Trophoblast cell (in vitro differentiated cells and primary cell): Measurements from ENCODE around the gene EHD3.

Experiments used
- DNase-seq, 2 donors: peaks; one replicate each; pipeline ENCODE4 v3.0.0-alpha.2; 2016
- H2AFZ ChIP-seq: 2 replicates; pipeline ENCODE4 v1.6.1; 2013; ENCODE audit warnings: low read length, moderate library complexity, mild to moderate bottlenecking; ENCODE audit not compliant: insufficient read depth, poor library complexity
- H2AK5ac ChIP-seq: 2 replicates; pipeline ENCODE4 v1.6.1; 2013; ENCODE audit warnings: mild to moderate bottlenecking, low read length
- H2BK120ac ChIP-seq: 2 replicates; pipeline ENCODE4 v1.6.1; 2013; ENCODE audit warnings: low read length, mild to moderate bottlenecking, moderate library complexity; ENCODE audit not compliant: insufficient read depth, poor library complexity
- H2BK12ac ChIP-seq: 2 replicates; pipeline ENCODE4 v1.6.1; 2013; ENCODE audit warnings: mild to moderate bottlenecking, low read length, moderate library complexity
- H2BK5ac ChIP-seq: 2 replicates; pipeline ENCODE4 v1.6.1; 2013; ENCODE audit warnings: low read length, low read depth, moderate library complexity, mild to moderate bottlenecking; ENCODE audit not compliant: poor library complexity
- H3K14ac ChIP-seq: 2 replicates; pipeline ENCODE4 v1.6.1; 2013; ENCODE audit warnings: mild to moderate bottlenecking, low read length
- H3K18ac ChIP-seq: 2 replicates; pipeline ENCODE4 v1.6.1; 2013; ENCODE audit warnings: mild to moderate bottlenecking, low read length
- H3K23ac ChIP-seq: 2 replicates; pipeline ENCODE4 v1.6.1; 2013; ENCODE audit warnings: low read length
- H3K27ac ChIP-seq: 2 replicates; pipeline ENCODE4 v1.5.1; 2013; ENCODE audit warnings: low read depth, mild to moderate bottlenecking, inconsistent platforms, low read length, moderate library complexity
- H3K27me3 ChIP-seq: 2 replicates; pipeline ENCODE4 v1.6.1; 2013; ENCODE audit warnings: inconsistent platforms, mild to moderate bottlenecking, low read length, moderate library complexity; ENCODE audit not compliant: insufficient read depth
- H3K36me3 ChIP-seq, 2 experiments: 1 replicate in 1 of 2; 2 replicates in 1 of 2; pipeline ENCODE4 v1.6.1; 2013; ENCODE audit warnings: low read length in 2 of 2, mild to moderate bottlenecking in 2 of 2, moderate library complexity in 1 of 2; ENCODE audit not compliant: insufficient read depth in 2 of 2, control insufficient read depth in 1 of 2
- H3K4ac ChIP-seq: 2 replicates; pipeline ENCODE4 v1.6.1; 2013; ENCODE audit warnings: low read depth, mild to moderate bottlenecking, low read length, moderate library complexity
- H3K4me1 ChIP-seq, 2 experiments: 1 replicate in 1 of 2; 2 replicates in 1 of 2; pipeline ENCODE4 v1.6.1; 2013; ENCODE audit warnings: low read length in 2 of 2, mild to moderate bottlenecking in 2 of 2, moderate library complexity in 1 of 2; ENCODE audit not compliant: insufficient read depth in 2 of 2, control insufficient read depth in 1 of 2
- H3K4me2 ChIP-seq: 2 replicates; pipeline ENCODE4 v1.6.1; 2013; ENCODE audit warnings: inconsistent platforms, mild to moderate bottlenecking, low read length, moderate library complexity
- H3K4me3 ChIP-seq: 2 replicates; pipeline ENCODE4 v1.5.1; 2013; ENCODE audit warnings: mild to moderate bottlenecking, low read depth, low read length, inconsistent platforms
- H3K79me1 ChIP-seq: one replicate; pipeline ENCODE4 v1.6.1; 2013; ENCODE audit warnings: low read length
- H3K79me2 ChIP-seq: 2 replicates; pipeline ENCODE4 v1.6.1; 2013; ENCODE audit warnings: low read length, mild to moderate bottlenecking; ENCODE audit not compliant: control insufficient read depth, insufficient read depth, poor library complexity
- H3K9ac ChIP-seq: 2 replicates; pipeline ENCODE4 v1.6.1; 2013; ENCODE audit warnings: mild to moderate bottlenecking, low read length
- H3K9me3 ChIP-seq: 2 replicates; pipeline ENCODE4 v1.6.1; 2013; ENCODE audit warnings: low read depth, mild to moderate bottlenecking, control low read depth, inconsistent platforms, low read length; ENCODE audit not compliant: insufficient read depth
- H4K12ac ChIP-seq: 2 replicates; pipeline ENCODE4 v1.6.1; 2013; ENCODE audit warnings: low read depth, mild to moderate bottlenecking, low read length, moderate library complexity
- H4K8ac ChIP-seq: 2 replicates; pipeline ENCODE4 v1.6.1; 2013; ENCODE audit warnings: low read depth, mild to moderate bottlenecking, low read length, moderate library complexity
- H4K91ac ChIP-seq: one replicate; pipeline ENCODE4 v1.6.1; 2013; ENCODE audit warnings: low read depth, mild to moderate bottlenecking, low read length, moderate library complexity
- WGBS: extraction: QIAGEN DNeasy Blood & Tissue Kit; methylation state at CpG from one replicate; pipeline ENCODE4 v1.1.7; 2013; ENCODE audit warnings: missing lambda C conversion rate; ENCODE audit not compliant: insufficient read length, insufficient coverage; ENCODE audit errors: extremely low coverage; 5-methylcytosine and 5-hydroxymethylcytosine counted together

EHD3 gene

GRCh38 chr2:31286961-31287550, 53.1 kb downstream of the EHD3 start:
- Histone ChIP-seq H3K4me3 (no peak overlapping the region), H4K91ac (peak overlapping the region; percentile 97), H2AK5ac (peak overlapping the region; percentile 88), H3K18ac (peak overlapping the region; percentile 57), H3K23ac (no peak overlapping the region), H3K14ac (peak overlapping the region; percentile 87), H3K4me1 (peaks cover 21 to 31% of the 10 kb centered on the region in 2 experiments), H2BK12ac (peak overlapping the region; percentile 87), H2AFZ (peak overlapping the region; percentile 43), H2BK120ac (peak overlapping the region; percentile 97), H3K27me3 (no peaks in the 10 kb centered on the region), H2BK5ac (peak overlapping the region; percentile 88), H3K27ac (peak overlapping the region; percentile 66), H3K4me2 (no peak overlapping the region), H3K79me1 (peaks cover 35% of the 10 kb centered on the region), H3K4ac (peak overlapping the region; percentile 19), H3K9ac (no peak overlapping the region), H3K36me3 (no peaks in the 10 kb centered on the region), H4K12ac (peak overlapping the region; percentile 63), H3K9me3 (no peaks in the 10 kb centered on the region), H4K8ac (peak overlapping the region; percentile 81), H3K79me2 (no peaks in the 10 kb centered on the region)
- peak in 1 of 2 donors; percentile 35 for DNase-seq
- WGBS, result no CpG with 5 or more reads among the region's 5 CpGs

GRCh38 chr2:31287654-31288053, 53.7 kb downstream of the EHD3 start:
- H4K91ac ChIP-seq, result peak overlapping the region; percentile 81
- H3K36me3 ChIP-seq, result no peaks in the 10 kb centered on the region
- H3K4me3 ChIP-seq, result no peak overlapping the region
- peak overlapping the region; percentile 92 for H2BK12ac ChIP-seq
- H3K4me1 ChIP-seq, result peaks cover 24 to 33% of the 10 kb centered on the region in 2 experiments
- WGBS, result no CpG with 5 or more reads among the region's 2 CpGs
- H3K79me1 ChIP-seq, result peaks cover 35% of the 10 kb centered on the region
- H2AFZ ChIP-seq, result no peak overlapping the region
- H3K14ac ChIP-seq, result no peak overlapping the region
- DNase-seq, result peak in 1 of 2 donors; percentile 54
- H3K4me2 ChIP-seq, result no peak overlapping the region
- no peaks in the 10 kb centered on the region for H3K79me2 ChIP-seq
- H2AK5ac ChIP-seq, result no peak overlapping the region
- H4K8ac ChIP-seq, result no peak overlapping the region
- no peak overlapping the region for H4K12ac ChIP-seq
- no peak overlapping the region for H3K18ac ChIP-seq
- H3K27ac ChIP-seq, result peak overlapping the region; percentile 72
- H3K9ac ChIP-seq, result no peak overlapping the region
- peak overlapping the region; percentile 53 for H2BK5ac ChIP-seq
- no peaks in the 10 kb centered on the region for H3K27me3 ChIP-seq
- no peak overlapping the region for H3K23ac ChIP-seq
- no peaks in the 10 kb centered on the region for H3K9me3 ChIP-seq
- no peak overlapping the region for H3K4ac ChIP-seq
- peak overlapping the region; percentile 71 for H2BK120ac ChIP-seq

- Histone ChIP-seq H3K4me3 (no peak overlapping the region), H3K79me2 (no peaks in the 10 kb centered on the region), H2BK120ac (no peak overlapping the region), H2BK12ac (no peak overlapping the region), H3K4me2 (no peak overlapping the region), H3K4ac (no peak overlapping the region), H2AK5ac (no peak overlapping the region), H3K4me1 (peaks cover 3% of the 10 kb centered on the region in 2 experiments), H3K36me3 (no peaks in the 10 kb centered on the region), H3K18ac (no peak overlapping the region), H2BK5ac (no peak overlapping the region), H3K27me3 (no peaks in the 10 kb centered on the region), H4K12ac (no peak overlapping the region), H3K79me1 (peaks cover 4% of the 10 kb centered on the region), H3K9me3 (no peaks in the 10 kb centered on the region), H3K9ac (no peak overlapping the region), H3K14ac (no peak overlapping the region), H4K91ac (no peak overlapping the region), H2AFZ (no peak overlapping the region), H3K23ac (no peak overlapping the region), H3K27ac (no peak overlapping the region), H4K8ac (no peak overlapping the region)
- no CpG with 5 or more reads among the region's 1 CpG for WGBS
- no peak for DNase-seq
Measured at GRCh38 chr2:31294196-31294595, 60.2 kb downstream of the EHD3 start.

GRCh38 chr2:31296641-31297287, 62.8 kb downstream of the EHD3 start:
- Histone ChIP-seq H3K27ac (no peak overlapping the region), H3K4me3 (peak overlapping the region; percentile 25), H3K79me1 (peaks cover 2% of the 10 kb centered on the region), H2AFZ (no peak overlapping the region), H4K91ac (no peak overlapping the region), H2BK12ac (no peak overlapping the region), H3K9ac (no peak overlapping the region), H3K14ac (no peak overlapping the region), H4K12ac (no peak overlapping the region), H3K9me3 (no peaks in the 10 kb centered on the region), H4K8ac (no peak overlapping the region), H2AK5ac (no peak overlapping the region), H3K79me2 (no peaks in the 10 kb centered on the region), H3K36me3 (no peaks in the 10 kb centered on the region), H3K4me2 (no peak overlapping the region), H3K4me1 (peaks cover 3% of the 10 kb centered on the region in 2 experiments), H3K27me3 (no peaks in the 10 kb centered on the region), H2BK120ac (no peak overlapping the region), H3K4ac (no peak overlapping the region), H2BK5ac (no peak overlapping the region), H3K23ac (no peak overlapping the region), H3K18ac (no peak overlapping the region)
- DNase-seq, result no peak
- WGBS, result no CpG with 5 or more reads among the region's 8 CpGs
